ENCODE measurements around the gene ST6GAL1. TPM values are rescaled to one million over a fixed set of nuclear protein-coding genes. Genes with fewer than 3 reads are reported as not detected.

ST6GAL1 gene
- total and polyA plus RNA-seq, 2 experiments from 2014 or later, result 17.6 to 65.1 TPM

GRCh38 chr3:186920796-186921195 is 9.5 kb upstream of the ST6GAL1 start:
- peaks cover 2% of the 10 kb centered on the region for H3K27me3 Mint-ChIP-seq (ENCODE audit: insufficient read depth, low read depth, poor library complexity)
- H3F3A ChIP-seq (replicated peaks; ENCODE audit: low read depth), result no peaks in the 10 kb centered on the region
- no peak overlapping the region for H3K27ac ChIP-seq (ENCODE audit: low read depth)
- H3K79me2 ChIP-seq (replicated peaks; ENCODE audit: insufficient read depth), result no peaks in the 10 kb centered on the region
- no peaks in the 10 kb centered on the region for H3K4me1 ChIP-seq (ENCODE audit: insufficient read depth)
- H3K36me3 ChIP-seq (ENCODE audit: insufficient read depth), result no peaks in the 10 kb centered on the region
- H3K4me1 Mint-ChIP-seq, result no peaks in the 10 kb centered on the region
- H3K27ac Mint-ChIP-seq, result no peak overlapping the region
- no peaks in the 10 kb centered on the region for H3K9me2 ChIP-seq (ENCODE audit: insufficient read depth)
- no peaks in the 10 kb centered on the region for H3K27me3 ChIP-seq (ENCODE audit: insufficient read depth)
- H2AFZ ChIP-seq, result no peak overlapping the region
- H3K4me3 Mint-ChIP-seq, result no peak overlapping the region
- H3K9me3 Mint-ChIP-seq, result no peaks in the 10 kb centered on the region
- H3K4me2 ChIP-seq, result no peak overlapping the region
- ATAC-seq (no peak), DNase-seq (ENCODE audit: low spot score) (no peak)
- H3K36me3 Mint-ChIP-seq (ENCODE audit: low read depth), result no peaks in the 10 kb centered on the region
- H3K4me3 ChIP-seq, result no peak overlapping the region
- no peak for TF ChIP-seq ZNF462 (CRISPR knock-in tag; IDR thresholded peaks at IDR 0.05)
- TF ChIP-seq POLR2AphosphoS5 (IDR thresholded peaks at IDR 0.05; ENCODE audit: low read depth), result no peak
- TF ChIP-seq JUNB (IDR thresholded peaks at IDR 0.05; ENCODE audit: unreplicated experiment), result no peak
- no peak for TF ChIP-seq REST (IDR thresholded peaks at IDR 0.05; ENCODE audit: unreplicated experiment)
- TF ChIP-seq CREB1 (CRISPR knock-in tag; IDR thresholded peaks at IDR 0.05; ENCODE audit: low read depth), result no peak
- TF ChIP-seq ETS1 (IDR thresholded peaks at IDR 0.05), result no peak
- no peak for TF ChIP-seq EZH2 (IDR thresholded peaks at IDR 0.05; ENCODE audit: low read depth, unreplicated experiment)
- TF ChIP-seq EZH2phosphoT487 (IDR thresholded peaks at IDR 0.05; ENCODE audit: unreplicated experiment), result no peak
- TF ChIP-seq CTCF (conservative IDR thresholded peaks at IDR 0.05; ENCODE audit: low read depth in 2 of 2), result no peak
- no peak for TF ChIP-seq ZNF331 (CRISPR knock-in tag; IDR thresholded peaks at IDR 0.05; ENCODE audit: low read depth)
- no peaks in the 10 kb centered on the region for H4K20me1 ChIP-seq (replicated peaks; ENCODE audit: insufficient read depth)
